GM18861 (cell line): ENCODE measurements around the gene RASGEF1B.

Experiments
- ATAC-seq: cut with Tn5 transposase; IDR thresholded peaks from one replicate; pipeline ENCODE4 v1.9.1; 2021; ENCODE audit not compliant: unreplicated experiment

RASGEF1B gene

GRCh38 chr4:81399306-81400086 is 72.2 kb downstream of the RASGEF1B start:
- ATAC-seq = no peak

GRCh38 chr4:81398379-81398778 is 73.3 kb downstream of the RASGEF1B start:
- ATAC-seq = no peak

- no peak for ATAC-seq
Observed at GRCh38 chr4:81397635-81398034, 74.1 kb downstream of the RASGEF1B start.

- no peak for ATAC-seq
Observed at GRCh38 chr4:81395239-81395638, 76.5 kb downstream of the RASGEF1B start.

- ATAC-seq = no peak
Observed at GRCh38 chr4:81392164-81392563, 79.5 kb downstream of the RASGEF1B start.

GRCh38 chr4:81389720-81390119 is 82.0 kb downstream of the RASGEF1B start:
- no peak for ATAC-seq

- no peak for ATAC-seq
Observed at GRCh38 chr4:81380437-81380836, 91.3 kb downstream of the RASGEF1B start.

GRCh38 chr4:81378386-81378785 is 93.3 kb downstream of the RASGEF1B start:
- no peak for ATAC-seq

GRCh38 chr4:81377191-81377590 is 94.5 kb downstream of the RASGEF1B start:
- no peak for ATAC-seq

- ATAC-seq = no peak
Observed at GRCh38 chr4:81376720-81377119, 95.0 kb downstream of the RASGEF1B start.
